NK-92 treated with Interleukin-12 subunit alpha and Interleukin-12 subunit beta, amount 100 ng/mL, for 24 hours (cell line): Measurements from ENCODE around the gene CDAN1.
"Not testable (repeated sequence)": the region's sequence is repeated elsewhere in the genome, so short reads cannot be mapped to it uniquely, and the experiment has no call there.

Experiments
- DNase-seq: peaks from one replicate; lab custom pipeline; 2025; lab: John Stamatoyannopoulos, UW

The CDAN1 gene

GRCh38 chr15:42711746-42712145, 25.2 kb downstream of the CDAN1 start:
- DNase-seq = no peak

DNA sequence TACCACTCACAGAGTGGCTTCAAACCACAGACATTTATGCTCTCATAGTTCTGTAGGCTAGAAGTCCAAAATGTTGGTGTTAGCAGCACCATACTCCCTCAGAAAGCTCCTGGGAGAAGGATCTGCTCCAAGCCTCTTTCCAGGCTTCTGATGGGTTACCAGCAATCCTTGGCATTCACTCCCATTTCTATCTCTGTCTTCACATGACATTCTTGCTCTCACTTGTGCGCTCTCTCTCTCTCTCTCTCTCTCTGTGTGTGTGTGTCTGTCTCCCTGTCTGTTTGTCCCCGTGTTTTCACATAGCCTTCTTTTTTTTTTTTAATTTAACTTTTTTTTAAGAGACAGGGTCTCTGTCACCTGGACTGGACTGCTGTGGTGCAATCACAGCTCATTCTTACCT, 26.3 kb downstream of the CDAN1 start:
- no peak for DNase-seq

DNA sequence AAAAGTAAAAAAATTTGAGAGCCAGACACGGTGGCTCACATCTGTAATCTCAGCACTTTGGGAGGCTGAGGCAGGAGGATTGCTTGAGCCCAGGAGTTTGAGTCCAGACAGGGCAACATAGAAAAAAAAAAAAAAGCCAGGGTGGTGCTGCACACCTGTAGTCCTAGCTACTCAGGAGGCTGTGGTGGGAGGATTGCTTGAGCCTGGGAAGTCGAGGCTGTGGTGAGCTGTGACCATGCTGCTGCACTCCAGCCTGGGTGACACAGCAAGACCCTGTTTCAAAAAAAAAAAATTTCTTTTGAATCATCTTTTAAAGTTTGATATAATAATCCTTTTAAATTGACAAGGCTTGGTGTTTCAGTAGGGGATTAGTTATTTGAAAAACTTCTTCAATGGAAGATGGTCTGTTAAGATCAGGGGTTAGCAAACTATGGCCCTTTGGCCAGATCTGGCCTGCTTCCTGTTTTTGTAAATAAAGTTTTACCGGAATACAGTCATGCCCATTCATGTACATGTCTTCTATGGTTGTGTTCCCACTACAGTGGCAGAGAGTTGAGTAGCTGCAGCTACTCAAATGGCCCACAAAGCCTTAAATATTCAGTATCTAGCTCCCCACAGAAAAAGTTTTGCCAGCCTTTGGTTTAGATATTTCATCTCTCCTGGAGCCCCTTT, 28.9 kb downstream of the CDAN1 start:
- no peak for DNase-seq

GRCh38 chr15:42707068-42707467, 29.9 kb downstream of the CDAN1 start:
- no peak for DNase-seq

GRCh38 chr15:42705336-42705735, 31.6 kb downstream of the CDAN1 start:
- no peak for DNase-seq

DNA sequence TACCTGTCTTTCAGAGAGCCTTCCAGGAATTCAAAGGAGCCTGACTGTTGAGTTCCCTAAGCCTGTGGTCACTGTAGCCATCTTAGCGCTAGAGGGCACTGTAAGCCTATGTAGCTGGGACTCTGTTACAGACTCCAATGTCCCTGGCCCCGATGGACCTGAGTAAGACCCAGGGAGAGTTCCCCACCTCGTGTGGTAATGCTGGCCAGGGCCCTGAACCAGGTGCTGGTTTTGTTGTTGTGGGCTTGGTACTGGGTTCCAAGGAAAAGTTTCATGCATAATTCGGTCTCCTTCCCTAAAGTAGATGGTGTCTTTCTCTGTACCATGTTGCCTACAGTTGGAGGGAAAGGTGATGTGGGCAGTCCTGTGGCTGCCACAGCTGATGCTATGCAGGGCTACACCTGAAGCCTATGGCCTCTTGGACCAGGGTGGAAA, 32.4 kb downstream of the CDAN1 start:
- peak; percentile 50 for DNase-seq

GRCh38 chr15:42696626-42697025, 40.3 kb downstream of the CDAN1 start:
- no peak for DNase-seq

DNA sequence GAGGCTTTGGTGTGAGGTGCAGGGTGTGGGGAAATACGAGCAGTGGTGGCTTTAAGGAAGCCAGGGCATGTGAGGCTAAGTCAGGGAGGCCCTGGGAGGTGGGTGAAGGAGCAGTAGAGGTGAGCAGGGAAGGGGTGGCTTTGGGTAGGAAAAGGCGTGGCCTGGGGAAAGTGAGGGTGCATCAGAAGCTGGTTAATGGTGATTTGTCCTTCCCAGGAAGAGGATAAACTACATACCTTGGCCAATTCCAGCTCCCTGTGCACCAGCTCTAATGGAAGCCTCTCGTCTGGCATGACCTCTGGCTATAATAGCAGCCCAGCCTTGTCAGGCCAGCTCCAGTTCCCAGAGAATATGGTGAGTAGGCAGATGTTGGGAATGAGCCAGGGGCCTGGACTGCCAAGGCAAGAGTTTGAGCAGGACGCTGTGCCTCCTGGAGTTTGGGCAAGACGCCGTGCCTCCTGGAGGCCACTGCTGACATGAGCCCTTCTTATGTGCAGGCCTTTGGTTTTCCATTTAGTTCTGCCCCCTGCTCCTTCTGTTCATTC, 41.3 kb downstream of the CDAN1 start:
- no peak for DNase-seq

- no peak for DNase-seq
Measured at GRCh38 chr15:42694398-42694797, 42.5 kb downstream of the CDAN1 start.

- no peak for DNase-seq
Measured at GRCh38 chr15:42693942-42694341, 43.0 kb downstream of the CDAN1 start.

GRCh38 chr15:42693496-42693895, 43.4 kb downstream of the CDAN1 start:
- DNase-seq = no peak

DNA sequence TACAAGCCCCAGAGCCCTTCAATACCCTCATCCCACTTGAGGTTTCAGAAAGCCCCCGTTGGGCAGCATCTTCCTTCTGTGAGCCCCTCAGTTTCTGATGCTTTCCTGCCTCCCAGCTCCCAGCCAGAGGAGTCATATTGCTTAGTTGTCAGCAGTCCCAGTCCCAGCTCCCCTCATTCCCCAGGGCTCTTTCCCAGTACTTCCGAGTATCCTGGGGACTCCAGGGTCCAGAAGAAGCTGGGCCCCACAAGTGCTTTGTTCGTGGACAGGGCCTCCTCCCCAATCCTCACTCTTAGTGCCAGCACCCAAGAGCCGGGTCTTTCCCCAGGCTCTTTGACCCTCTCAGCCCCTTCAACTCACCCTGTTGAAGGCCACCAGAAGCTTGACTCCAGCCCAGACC, 43.9 kb downstream of the CDAN1 start:
- no peak for DNase-seq

DNA sequence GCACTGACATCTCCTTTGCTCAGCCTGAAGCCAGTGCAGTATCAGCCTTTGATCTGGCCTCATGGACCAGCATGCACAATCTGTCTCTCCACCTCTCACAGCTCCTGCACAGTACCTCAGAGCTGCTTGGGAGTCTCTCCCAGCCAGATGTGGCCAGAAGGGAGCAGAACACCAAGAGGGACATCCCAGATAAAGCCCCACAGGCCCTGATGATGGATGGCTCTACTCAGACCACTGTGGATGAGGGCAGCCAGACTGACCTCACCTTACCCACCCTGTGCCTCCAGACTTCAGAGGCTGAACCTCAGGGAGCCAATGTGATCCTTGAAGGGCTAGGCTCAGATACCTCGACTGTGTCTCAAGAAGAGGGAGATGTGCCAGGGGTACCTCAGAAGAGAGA, 44.4 kb downstream of the CDAN1 start:
- DNase-seq = no peak

GRCh38 chr15:42691770-42692169, 45.2 kb downstream of the CDAN1 start:
- DNase-seq = no peak

DNA sequence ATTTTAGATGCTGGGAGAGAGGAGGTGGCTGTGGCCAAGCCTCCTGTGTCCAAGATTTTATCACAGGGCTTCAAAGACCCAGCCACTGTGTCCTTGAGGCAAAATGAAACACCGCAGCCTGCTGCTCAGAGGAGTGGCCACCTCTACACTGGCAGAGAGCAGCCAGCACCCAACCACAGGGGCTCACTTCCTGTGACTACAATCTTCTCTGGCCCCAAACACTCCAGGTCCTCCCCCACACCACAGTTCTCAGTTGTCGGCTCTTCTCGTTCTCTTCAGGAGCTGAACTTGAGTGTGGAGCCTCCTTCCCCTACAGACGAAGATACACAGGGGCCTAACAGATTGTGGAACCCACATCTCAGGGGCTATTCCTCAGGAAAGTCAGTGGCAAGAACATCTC, 45.6 kb downstream of the CDAN1 start:
- peak; percentile 34 for DNase-seq

DNA sequence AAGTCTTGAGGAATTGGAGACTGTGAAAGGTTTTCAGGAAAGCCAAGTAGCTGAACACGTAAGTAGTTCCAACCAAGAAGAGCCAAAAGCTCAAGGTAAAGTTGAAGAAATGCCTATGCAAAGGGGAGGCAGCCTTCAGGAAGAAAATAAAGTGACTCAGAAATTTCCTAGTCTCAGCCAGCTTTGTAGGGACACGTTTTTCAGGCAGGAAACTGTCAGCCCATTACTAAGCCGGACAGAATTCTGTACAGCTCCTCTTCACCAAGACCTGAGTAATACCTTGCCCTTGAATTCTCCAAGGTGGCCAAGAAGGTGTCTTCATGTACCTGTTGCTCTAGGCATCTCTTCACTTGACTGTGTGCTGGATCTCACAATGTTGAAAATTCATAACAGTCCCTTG, 48.6 kb downstream of the CDAN1 start:
- no peak for DNase-seq

DNA sequence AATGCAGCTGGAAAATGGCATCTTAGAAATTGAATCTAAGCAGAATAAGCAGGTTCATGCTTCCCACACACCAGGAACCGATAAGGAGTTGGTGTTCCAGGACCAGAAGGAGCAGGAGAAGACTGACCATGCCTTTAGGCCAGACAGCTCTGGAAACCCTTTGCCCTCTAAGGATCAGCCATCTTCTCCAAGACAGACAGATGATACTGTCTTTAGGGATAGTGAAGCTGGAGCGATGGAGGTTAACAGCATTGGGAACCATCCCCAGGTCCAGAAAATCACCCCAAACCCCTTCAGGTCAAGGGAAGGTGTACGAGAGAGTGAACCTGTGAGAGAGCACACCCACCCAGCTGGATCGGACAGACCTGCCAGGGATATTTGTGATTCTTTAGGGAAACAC, 49.2 kb downstream of the CDAN1 start:
- DNase-seq = no peak

DNA sequence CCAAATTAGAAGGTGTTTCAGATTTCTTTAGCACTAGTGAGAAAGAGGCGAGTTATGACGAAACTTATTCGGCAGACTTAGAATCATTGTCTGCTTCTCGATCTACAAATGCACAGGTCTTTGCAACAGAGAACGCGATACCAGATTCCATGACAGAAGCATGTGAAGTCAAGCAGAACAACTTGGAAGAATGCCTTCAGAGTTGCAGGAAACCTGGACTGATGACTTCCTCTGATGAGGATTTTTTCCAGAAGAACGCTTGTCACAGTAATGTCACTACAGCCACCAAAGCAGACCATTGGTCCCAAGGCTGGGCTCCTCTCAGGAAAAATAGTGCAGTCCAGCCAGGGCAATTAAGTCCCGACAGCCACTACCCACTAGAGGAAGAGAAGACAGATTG, 50.6 kb downstream of the CDAN1 start:
- no peak for DNase-seq

- no peak for DNase-seq
Measured at GRCh38 chr15:42681119-42681518, 55.8 kb downstream of the CDAN1 start.

DNA sequence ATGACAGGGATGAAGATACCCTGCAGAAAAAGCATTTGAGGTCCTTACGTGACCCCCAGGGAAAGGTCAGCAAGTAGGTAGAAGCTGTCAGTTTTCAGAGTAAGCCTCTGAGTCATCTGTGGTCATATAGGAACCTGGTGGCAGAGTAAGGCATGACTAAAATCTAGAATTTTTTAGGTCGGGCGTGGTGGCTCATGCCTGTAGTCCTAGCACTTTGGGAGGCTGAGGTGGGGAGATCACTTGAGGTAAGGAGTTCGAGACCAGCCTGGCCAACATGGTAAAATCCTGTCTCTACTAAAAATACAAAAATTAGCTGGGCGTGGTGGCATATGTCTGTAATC, 56.8 kb downstream of the CDAN1 start:
- DNase-seq = not testable (repeated sequence)

DNA sequence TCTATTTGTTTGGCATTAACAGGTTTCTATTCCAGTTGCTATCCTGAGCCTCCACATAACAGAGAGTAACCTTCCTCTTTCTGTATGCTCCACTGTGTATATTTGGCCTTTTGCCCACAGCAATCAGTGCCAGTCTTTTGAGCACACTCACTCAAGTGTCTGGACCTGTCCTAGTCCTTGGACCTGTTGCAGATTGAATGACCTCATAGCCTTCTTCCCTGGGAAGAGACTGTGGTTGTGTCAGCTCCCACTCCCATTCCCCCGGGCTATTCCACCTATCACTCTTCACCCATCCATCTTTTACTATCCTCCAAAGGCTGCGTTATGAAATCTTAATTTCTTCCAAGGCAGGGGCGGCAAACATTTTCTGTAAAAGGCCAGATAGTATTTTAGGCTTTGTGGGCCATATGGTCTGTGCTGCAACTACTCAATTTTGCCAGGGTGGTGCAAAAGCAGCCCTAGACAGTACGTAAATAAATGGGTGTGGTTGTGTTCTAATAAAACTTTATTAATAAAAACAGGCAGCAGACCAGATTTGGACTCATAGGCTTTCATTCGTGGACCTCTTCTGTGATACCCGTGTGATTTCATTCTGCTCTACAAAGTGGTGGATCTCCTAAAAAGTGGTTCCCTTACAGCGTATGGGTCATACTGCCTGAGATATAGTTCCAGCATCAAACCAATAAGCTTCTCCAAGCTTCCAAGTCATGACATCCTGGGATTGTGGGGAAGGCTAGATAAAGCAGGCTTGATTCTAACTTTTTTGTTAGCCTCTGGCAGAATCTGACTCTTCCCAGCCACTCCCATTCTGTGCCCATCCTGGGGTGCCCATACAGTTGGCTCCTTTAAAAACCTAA, 57.4 kb downstream of the CDAN1 start:
- no peak for DNase-seq

GRCh38 chr15:42675021-42675420, 61.9 kb downstream of the CDAN1 start:
- DNase-seq = no peak

DNA sequence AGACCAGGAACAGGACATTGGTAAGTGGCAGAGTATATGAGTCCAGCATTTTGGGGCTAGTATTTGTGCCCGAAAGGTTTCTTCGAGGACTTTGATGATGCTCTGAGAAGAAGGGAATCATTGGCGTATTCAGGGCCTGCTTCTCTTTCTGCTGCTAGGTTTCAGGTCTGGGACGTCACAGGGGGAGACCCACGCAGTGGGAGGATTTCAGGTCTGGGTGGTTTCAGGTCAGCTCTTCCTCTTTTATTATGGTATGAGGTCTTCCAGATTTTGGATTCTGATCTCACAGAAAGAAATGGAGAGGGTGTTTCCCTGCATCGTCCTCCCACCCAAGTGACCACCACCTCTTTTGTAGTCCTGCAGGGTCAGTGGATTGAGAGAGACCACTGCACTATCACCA, 62.5 kb downstream of the CDAN1 start:
- DNase-seq = no peak
